Right lung (tissue), 10 donors: ENCODE measurements around the gene CCL14. TPM values are rescaled to one million over a fixed set of nuclear protein-coding genes. Genes with fewer than 3 reads are reported as not detected.
A peak's percentile ranks its signal among the peaks of the same experiment; 100 is the strongest.
"Not testable (repeated sequence)": the region's sequence is repeated elsewhere in the genome, so short reads cannot be mapped to it uniquely, and the experiment has no call there.

Source experiments
- DNase-seq, 2 donors: peaks; one replicate each; pipeline ENCODE4 v3.0.0-alpha.2; 2013
- long read RNA-seq, 8 donors: transcript quantifications; one replicate each; lab custom pipeline, GENCODE V29; 2026
- polyA plus RNA-seq, 5 donors: library from polyadenylated mRNA; unstranded; fragments of 120-200 nt; gene quantifications; one replicate each; pipeline versions ENCODE4 v1.2.1 to v1.2.3, GENCODE V29; 2013; ENCODE audit warnings: inconsistent platforms in 1 of 5, low replicate concordance in 1 of 5; ENCODE audit not compliant: insufficient read length in 5 of 5, insufficient read depth in 1 of 5

Gene CCL14
- polyA plus RNA-seq = 100 to 1,000 TPM in 2 of 5 donors, 10 to 100 TPM in 3; 70.5 to 119 (median 83.9) TPM
- long read RNA-seq, donor 1, transcript CCL14-202 (3 exons, 898 nt) = major isoform, 73 of 85 reads
- long read RNA-seq, donor 1, transcript CCL14-201 (2 exons, 3,265 nt) = minor isoform, 8 of 85 reads
- long read RNA-seq, donor 1, partial matches to known transcripts = 0 of 85 reads
- long read RNA-seq, donor 1, other reads (novel, unspliced or antisense) = 0 of 85 reads
- long read RNA-seq, donor 2, transcript CCL14-202 (3 exons, 898 nt) = major isoform, 13 of 17 reads
- long read RNA-seq, donor 2, partial matches to known transcripts = 0 of 17 reads
- long read RNA-seq, donor 2, other reads (novel, unspliced or antisense) = 0 of 17 reads
- long read RNA-seq, donor 3, transcript CCL14-202 (3 exons, 898 nt) = major isoform, 31 of 42 reads
- long read RNA-seq, donor 3, transcript CCL14-201 (2 exons, 3,265 nt) = minor isoform, 8 of 42 reads
- long read RNA-seq, donor 3, partial matches to known transcripts = 0 of 42 reads
- long read RNA-seq, donor 3, other reads (novel, unspliced or antisense) = 0 of 42 reads
- long read RNA-seq, donor 4, transcript CCL14-202 (3 exons, 898 nt) = major isoform, 22 of 30 reads
- long read RNA-seq, donor 4, transcript CCL14-201 (2 exons, 3,265 nt) = minor isoform, 6 of 30 reads
- long read RNA-seq, donor 4, partial matches to known transcripts = 0 of 30 reads
- long read RNA-seq, donor 4, other reads (novel, unspliced or antisense) = 0 of 30 reads
- long read RNA-seq, donor 5, transcript CCL14-202 (3 exons, 898 nt) = major isoform, 83 of 106 reads
- long read RNA-seq, donor 5, transcript CCL14-203 (3 exons, 426 nt) = minor isoform, 5 of 106 reads
- long read RNA-seq, donor 5, transcript CCL14-201 (2 exons, 3,265 nt) = minor isoform, 15 of 106 reads
- long read RNA-seq, donor 5, partial matches to known transcripts = 0 of 106 reads
- long read RNA-seq, donor 5, other reads (novel, unspliced or antisense) = 0 of 106 reads
- long read RNA-seq, donor 6, transcript CCL14-202 (3 exons, 898 nt) = major isoform, 53 of 60 reads
- long read RNA-seq, donor 6, transcript CCL14-201 (2 exons, 3,265 nt) = minor isoform, 5 of 60 reads
- long read RNA-seq, donor 6, partial matches to known transcripts = 0 of 60 reads
- long read RNA-seq, donor 6, other reads (novel, unspliced or antisense) = 0 of 60 reads
- long read RNA-seq, donor 7, transcript CCL14-202 (3 exons, 898 nt) = major isoform, 13 of 15 reads
- long read RNA-seq, donor 7, partial matches to known transcripts = 0 of 15 reads
- long read RNA-seq, donor 7, other reads (novel, unspliced or antisense) = 0 of 15 reads
- long read RNA-seq, donor 8, transcript CCL14-202 (3 exons, 898 nt) = major isoform, 14 of 16 reads
- long read RNA-seq, donor 8, partial matches to known transcripts = 0 of 16 reads
- long read RNA-seq, donor 8, other reads (novel, unspliced or antisense) = 0 of 16 reads

DNA sequence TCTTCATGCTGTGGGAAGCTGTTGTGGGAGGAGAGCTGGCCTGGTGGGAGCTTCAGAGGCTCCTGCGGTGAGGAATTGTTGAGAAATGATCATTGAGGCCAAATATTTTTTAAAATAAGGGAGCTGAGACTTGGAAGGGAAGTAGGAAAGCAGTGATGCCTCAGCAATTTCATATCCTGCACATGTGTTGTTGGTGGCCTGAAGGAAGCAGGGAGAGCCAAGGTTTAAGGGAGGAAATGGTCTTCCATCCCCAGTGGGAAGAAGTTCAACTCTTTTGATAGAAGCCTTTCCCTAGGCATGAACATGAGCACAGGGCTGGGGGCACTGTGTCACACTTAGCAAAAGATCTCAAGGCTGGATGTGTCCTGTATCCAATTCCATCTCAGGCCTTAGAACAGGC is at the start of gene CCL14:
TSS of gene CCL14 (minus strand) at position 87 of the 400 bp plus-strand sequence. CDS start at position 7, 80 bp downstream.
- no peak for DNase-seq

DNA sequence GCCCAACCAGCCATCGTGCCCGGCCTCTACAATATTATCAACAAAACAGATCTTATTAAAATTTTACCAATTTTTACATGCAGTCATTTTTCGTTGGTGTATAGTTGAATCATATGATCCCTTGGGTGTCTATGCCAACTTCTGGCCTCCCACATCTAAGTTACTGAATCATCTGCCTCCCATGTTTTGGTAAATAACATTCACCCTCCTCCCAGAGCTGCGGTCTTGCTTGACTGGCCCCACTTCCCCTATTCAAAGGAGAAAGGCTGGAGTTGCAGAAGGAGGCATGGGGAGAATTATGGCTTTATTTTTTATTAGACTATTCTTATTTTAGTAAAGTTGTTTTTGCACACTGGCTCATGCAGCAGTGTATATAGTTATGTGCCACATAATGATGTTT is 49.7 kb upstream of the CCL14 start:
- no peak for DNase-seq

DNA sequence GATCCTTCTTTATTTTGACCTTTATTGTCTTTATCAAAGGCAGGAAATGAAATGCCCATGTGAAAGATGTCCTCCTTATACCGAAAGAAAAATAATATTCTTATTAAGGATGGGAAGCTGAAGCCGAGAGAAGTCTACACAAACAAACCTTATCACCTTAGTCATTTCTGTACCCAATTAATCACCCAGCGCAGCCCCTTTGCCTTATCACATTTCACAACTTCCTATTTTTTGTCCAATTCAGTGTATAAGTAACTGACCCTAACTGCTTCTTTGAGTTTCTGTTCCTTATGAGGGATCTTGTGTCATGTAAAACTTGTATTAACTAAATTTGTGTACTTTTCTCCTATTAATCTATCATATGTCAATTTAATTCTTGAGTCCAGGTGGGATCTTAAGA is 47.6 kb upstream of the CCL14 start:
- no peak for DNase-seq

DNA sequence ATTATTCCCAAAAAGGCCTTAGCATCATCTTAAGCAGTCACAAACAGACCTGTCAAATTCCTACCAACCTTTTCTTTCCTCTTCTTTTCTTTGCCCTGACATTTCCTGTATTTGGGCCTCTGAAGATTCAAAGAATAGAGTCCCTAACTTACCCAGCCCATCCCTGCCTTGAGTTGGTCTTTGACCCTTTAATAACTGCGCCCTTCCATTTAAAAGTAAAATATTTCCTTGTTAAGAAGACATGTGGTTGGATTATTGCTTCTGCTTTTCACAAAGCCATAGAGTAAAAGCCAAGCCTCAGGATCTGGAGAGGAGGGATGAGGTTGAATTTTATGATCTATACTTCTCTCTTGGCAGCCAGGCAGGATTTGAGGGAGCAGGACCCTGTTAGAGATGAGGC is 44.4 kb upstream of the CCL14 start:
- DNase-seq = no peak

DNA sequence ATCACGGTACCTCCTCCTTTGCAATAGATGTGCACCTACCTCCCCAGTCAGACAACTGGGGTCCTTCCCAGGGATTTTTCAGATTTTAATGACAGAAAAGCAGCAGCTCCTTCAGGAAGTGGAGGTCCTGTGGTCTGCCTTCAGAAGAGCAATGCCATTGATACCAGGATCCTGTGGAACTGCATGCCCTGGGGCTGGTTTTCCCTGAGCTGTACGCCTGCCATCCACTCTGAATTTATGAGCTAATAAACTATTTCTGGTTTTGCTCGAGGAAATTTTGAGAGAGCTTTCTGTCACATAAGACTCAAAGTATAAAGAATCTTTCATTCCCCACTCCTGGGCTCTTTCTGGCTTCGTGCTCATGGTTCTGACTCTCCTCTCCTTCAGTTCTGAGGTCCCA is 41.2 kb upstream of the CCL14 start:
- no peak for DNase-seq

DNA sequence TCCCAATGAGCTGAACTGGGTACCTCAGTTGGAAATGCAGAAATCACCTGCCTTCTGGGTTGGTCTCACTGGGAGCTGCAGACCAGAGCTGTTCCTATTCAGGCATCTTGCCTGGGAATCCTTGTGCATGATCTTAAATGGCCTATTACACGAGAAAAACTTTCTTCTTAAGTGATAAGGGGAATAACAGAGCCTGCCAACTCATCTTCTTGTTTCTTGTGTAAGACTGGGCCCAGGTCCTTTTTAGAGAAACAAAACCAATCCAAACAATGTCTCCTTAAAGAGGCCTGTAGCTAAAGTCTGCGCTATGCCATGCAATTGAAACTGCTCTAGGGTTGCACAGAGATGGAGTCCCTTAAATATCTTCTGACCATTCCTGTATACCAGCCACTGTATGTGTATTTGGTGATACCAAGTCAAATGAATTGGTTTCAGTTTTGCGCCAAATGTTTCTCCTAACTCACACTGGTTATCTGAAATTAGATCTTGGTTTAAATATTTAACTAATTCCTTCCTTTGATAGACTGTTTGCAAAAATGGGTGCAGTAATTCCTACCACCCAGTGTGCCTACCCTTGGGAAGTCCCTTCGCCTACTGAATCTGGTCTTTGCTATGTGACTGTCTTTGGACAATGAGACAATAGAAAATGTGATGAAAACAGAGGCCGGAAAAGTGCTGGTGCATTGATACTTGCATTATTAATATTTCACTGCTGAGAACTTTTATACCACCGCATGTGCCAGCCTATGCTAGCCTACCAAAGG is 37.8 kb upstream of the CCL14 start:
- DNase-seq = no peak

DNA sequence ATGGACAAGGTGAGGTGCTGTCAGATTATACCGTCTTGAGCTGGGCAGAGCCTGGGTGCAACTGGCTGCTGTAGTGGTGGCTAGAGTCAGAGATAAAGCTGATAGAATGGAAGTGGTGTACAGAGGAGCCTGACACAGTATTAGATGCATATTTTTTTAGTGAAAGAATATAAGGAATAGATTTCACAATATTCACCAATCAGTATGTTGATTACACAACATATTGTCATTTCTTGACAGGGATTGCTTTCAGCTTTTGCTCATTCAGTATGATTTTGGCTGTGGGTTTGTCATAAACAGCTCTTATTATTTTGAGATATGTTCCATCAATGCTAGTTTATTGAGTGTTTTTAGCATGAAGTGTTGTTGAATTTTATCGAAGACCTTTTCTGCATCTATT is 32.9 kb upstream of the CCL14 start:
- no peak for DNase-seq

DNA sequence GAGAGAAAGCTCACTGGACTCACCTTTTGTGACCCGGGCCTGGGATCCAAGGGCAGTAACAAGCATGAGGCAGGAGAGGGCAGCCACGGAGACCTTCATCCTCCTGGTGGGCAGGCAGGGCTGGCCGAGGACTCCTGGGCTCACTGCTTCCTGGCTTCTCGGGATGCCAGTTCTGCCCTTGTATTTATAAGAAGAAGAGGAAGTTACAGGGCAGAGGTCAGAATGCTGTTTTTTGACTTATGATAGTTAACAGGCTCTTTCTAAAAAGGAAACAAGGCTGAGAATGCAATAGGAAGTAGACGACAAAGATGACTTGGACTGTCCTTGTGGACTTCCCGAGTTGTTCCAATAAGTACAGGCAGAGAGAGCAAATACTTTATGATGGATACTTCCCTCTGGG is 31.3 kb upstream of the CCL14 start, which contains the start of gene CCL23:
TSS of gene CCL23 (minus strand) at position 174 of the 400 bp plus-strand sequence. CDS start at position 99, 75 bp downstream.
- no peak for DNase-seq

DNA sequence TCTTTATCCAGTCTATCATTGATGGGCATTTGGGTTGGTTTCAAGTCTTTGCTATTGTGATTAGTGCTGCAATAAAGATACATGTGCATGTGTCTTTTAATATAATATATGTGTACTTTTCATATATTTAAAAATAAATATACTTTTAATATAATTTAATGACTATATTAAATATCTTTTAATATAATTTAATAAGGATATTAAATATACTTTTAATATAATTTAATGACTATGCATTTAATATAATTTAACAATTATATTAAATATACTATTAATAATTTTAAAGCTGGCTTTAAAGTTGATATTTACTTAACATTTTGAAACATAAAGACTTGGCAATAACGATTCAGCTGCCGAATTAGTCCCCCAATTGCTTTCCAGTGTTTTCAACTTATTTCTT is 30.0 kb upstream of the CCL14 start:
- no peak for DNase-seq

DNA sequence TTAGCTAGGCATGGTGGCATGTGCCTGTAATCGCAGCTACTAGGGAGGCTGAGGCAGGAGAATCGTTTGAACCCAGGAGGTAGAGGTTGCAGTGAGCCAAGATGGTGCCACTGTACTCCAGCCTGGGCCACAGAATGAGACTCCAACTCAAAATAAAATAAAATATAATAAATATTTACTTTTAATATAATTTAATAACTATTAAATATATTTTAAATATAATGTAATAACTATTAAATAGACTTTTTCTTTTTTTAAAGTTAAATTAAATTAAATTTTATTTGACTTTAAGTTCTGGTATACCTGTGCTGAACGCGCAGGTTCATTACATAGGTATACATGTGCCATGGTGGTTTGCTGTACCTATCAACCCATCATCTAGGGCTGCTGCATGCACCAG is 29.4 kb upstream of the CCL14 start:
- not testable (repeated sequence) for DNase-seq

DNA sequence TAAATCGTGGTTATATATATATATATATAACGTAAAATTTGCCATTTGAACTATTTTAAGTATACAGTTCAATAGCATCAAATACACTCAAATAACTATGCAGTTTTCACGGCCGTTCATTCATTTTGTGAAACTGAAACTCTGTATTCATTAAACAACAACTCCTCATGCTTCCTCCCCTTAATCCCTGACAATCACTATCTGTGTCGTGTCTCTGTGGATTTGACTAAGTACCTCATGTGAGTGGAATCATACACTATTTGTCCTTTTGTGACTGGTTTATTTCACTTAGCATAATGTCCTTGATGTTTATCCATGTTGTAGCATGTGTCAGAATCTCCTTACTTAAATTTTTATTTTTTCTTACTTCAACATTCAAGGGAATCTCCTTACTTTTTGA is 28.4 kb upstream of the CCL14 start:
- DNase-seq = no peak

DNA sequence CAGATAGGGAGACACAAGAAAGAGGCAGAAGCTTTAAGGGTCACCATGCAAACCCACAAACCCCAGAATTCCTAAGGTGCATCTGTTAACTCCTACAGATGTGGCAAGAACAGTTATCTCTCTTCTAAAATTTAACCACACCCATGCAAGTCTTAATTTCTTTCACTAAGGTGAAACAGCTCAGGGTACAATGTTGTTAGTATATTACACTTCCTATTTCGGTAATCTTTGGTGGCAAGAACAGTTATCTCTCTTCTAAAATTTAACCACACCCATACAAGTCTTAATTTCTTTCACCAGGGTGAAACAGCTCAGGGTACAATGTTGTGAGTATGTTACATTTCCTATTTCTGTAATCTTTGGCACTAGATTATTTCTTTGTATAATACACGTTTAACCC is 24.7 kb upstream of the CCL14 start:
- no peak for DNase-seq

DNA sequence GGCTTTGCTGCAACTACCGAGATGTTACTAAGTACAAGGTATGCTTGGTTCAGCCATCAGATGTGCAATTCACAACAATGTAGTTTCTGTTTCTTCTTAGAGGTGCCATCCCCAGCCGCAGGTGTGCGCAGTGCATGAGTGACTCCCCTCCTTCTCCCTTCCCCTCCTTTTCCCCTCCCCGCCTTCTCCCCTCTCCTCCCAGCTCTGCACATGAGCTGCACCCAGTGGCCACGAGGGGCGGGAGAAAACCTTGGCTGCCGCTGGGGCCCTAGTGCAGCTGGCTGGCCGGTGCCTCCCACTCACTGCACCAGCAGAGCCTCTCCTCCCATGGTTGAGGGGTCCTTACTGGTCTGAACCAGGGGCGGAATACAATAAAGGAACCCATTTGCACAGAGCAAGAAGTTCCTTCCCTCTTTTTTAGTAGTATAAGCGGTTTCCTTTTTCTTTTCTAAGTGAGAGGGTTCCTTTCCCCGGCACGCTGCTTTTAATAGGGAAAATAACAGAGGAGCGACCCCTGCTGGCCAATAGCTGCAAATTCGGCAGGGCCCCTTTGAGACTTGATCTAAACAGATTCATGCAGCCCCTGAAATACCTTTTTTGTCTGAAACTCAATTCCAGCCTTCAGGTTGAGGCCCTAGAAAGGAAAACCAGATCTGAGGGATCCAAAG is 22.6 kb upstream of the CCL14 start:
- no peak for DNase-seq

DNA sequence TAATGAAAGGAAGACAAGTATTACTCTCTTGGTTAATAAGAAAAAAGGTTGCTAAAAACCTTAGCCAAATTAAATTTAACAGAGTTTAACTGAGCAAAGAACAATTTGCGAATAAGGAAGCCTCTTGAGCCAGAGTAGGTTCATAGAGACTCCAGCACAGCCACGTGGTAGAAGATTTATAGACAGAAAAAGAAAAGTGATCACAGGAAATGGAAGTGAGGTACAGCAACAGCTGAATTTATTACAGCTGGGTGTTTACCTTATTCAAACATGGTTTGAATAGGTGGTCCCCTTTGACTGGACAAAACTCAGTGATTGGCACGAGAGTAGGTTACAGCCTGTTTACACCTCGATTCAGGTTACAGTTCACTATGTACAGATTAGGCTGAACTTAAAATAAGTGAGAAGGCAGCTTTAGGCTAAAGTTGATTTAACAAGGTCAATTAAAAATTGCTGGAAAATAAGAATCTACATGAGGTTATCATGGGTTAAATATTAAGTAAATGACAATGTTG is 18.1 kb upstream of the CCL14 start:
- DNase-seq = no peak

DNA sequence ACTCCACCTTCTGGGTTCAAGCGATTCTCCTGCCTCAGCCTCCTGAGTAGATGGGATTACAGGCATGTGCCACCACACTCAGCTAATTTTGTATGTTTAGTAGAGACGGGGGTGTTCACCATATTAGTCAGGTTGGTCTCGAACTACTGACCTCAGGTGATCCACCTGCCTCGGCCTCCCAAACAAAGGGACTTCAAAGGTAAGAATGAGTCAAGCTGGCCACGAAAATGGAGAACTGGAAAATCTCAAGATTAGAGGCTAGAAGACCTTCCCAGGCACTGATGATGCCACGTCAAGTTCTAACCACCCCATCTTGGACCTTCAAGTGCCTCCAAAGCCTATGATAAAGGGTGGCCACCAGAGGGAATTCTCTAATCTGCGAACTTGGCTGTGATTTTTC is 16.1 kb upstream of the CCL14 start:
- DNase-seq = no peak

DNA sequence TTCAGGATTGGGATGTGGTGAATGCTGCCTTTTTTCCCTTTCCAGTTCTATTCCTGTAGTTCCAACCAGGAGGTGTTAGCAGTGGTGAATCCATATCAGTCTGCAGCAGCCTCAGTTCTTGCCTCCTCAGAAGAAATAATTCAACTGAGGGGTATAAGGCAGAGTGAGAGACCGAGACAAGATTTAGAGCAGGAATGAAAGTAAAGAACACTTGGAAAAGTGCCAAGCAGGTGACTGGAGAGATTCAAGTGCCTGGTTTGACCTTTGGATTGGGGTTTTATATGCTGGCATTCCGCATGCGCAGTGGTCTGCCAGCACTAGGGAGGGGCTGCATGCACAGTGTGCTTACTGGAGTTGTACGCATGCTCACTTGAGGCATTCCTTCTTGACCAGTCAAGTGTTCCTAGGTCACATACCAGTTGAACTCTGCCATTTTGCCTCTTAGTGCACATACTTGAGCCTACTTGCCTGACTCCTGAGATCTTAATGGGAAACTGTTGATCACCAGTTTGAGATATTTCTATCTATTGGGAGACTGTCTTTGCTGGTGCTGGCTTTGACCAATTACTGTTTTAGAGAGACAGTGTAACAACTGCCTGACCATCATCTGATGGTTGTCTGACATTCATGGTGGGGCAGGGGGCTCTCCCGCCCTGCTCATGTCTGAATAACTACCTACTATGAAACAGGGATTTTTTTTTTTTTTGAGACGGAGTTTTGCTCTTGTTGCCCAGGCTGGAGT is 15.5 kb upstream of the CCL14 start:
- DNase-seq = peak in 1 of 2 donors; percentile 16

DNA sequence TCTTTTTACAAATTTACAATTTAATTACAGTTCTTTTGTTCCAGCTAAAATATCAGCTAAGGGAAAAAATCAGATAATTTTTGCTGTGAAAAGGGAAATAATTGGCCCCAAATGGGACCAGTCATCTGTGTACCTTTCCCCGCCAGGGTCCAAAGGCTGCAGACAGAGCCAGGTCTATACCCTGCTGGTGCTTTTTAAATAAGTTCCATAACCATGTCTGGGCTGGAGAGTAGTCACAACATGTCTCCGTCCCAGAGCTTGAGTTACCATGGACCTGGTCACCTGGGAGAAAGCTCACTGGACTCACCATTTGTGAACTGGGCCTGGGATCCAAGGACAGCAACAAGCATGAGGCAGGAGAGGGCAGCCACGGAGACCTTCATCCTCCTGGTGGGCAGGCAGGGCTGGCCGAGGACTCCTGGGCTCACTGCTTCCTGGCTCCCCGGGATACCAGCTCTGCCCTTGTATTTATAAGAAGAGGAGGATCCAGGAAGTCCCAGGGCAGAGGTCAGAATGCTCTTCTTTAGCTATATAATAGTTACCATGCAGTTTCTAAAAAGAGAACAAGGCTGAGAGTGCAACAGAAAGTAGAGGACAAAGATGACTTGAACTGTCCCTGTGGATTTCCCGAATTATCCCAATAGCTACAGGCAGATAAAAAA is 14.7 kb upstream of the CCL14 start, which contains the start of gene CCL15:
TSS of gene CCL15 (minus strand) at position 444 of the 662 bp plus-strand sequence. CDS start at position 383, 61 bp downstream.
- DNase-seq = no peak

DNA sequence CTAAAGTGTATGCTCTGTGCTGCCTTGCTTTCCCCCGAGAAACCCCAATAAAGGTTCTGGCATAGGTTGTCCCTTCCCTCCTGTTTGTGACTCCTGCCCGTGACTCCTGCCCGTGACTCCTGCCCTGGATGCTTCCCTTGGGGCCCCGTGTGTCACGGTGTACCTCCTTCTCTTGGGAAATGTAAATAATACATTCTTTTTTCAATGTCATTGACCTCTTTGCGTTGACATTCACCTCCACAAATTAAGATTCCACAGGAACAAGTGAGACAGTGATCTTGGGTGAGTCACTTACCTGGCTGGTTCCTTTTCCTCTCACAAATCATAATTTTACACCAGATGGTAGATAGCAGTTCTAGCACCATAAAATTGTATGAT is 14.2 kb upstream of the CCL14 start:
- no peak for DNase-seq
